Ramos (cell line): ENCODE measurements around the gene CREB3.

ENCODE experiments used
- in situ Hi-C: fragments of 300-500 bp; cut with MboI; formaldehyde crosslinking; loops from one replicate; pipeline ENCODE4 v1.14.3; 2022; ENCODE audit warnings: low sequenced_read_pairs; ENCODE audit not compliant: unreplicated experiment

CREB3 gene

GRCh38 chr9:35723426-35723825 is 9.0 kb upstream of the CREB3 start:
- in situ Hi-C loops = loop anchor here (10.0 kb wide), 1 partner anchor 119 kb away; the partner anchor contains the start of gene TESK1

- in situ Hi-C loops = loop anchor here (10.0 kb wide), 1 partner anchor 119 kb away; the partner anchor contains the start of gene TESK1
These were observed 8.6 kb upstream of the CREB3 start for GRCh38 chr9:35723908-35724307.

- in situ Hi-C loops = loop anchor here (10.0 to 25.0 kb wide), 2 partner anchors 121 to 638 kb away; partner anchors contain the start of genes FANCG, PIGO and TESK1
These were observed 7.1 kb upstream of the CREB3 start for GRCh38 chr9:35725362-35725761.

- in situ Hi-C loops = loop anchor here (10.0 to 25.0 kb wide), 2 partner anchors 122 to 640 kb away; partner anchors contain the start of genes FANCG, PIGO and TESK1
These were observed 5.5 kb upstream of the CREB3 start for GRCh38 chr9:35726931-35727330.

GRCh38 chr9:35727676-35728040 is 4.8 kb upstream of the CREB3 start:
- in situ Hi-C loops = loop anchor here (10.0 to 25.0 kb wide), 2 partner anchors 123 to 640 kb away; partner anchors contain the start of genes FANCG, PIGO and TESK1

GRCh38 chr9:35728041-35728971 is 4.2 kb upstream of the CREB3 start:
- in situ Hi-C loops = loop anchor here (10.0 to 25.0 kb wide), 2 partner anchors 124 to 641 kb away; partner anchors contain the start of genes FANCG, PIGO and TESK1

GRCh38 chr9:35729101-35729500 is 3.4 kb upstream of the CREB3 start:
- in situ Hi-C loops = loop anchor here (10.0 to 25.0 kb wide), 2 partner anchors 124 to 642 kb away; partner anchors contain the start of genes FANCG, PIGO and TESK1

- in situ Hi-C loops = loop anchor here (10.0 to 25.0 kb wide), 2 partner anchors 125 to 643 kb away; partner anchors contain the start of genes FANCG, PIGO and TESK1
These were observed 2.6 kb upstream of the CREB3 start for GRCh38 chr9:35729700-35730485.

GRCh38 chr9:35730486-35730854 is 2.0 kb upstream of the CREB3 start:
- in situ Hi-C loops = loop anchor here (25.0 kb wide), 1 partner anchor 643 kb away; the partner anchor contains the start of genes FANCG and PIGO

- in situ Hi-C loops = loop anchor here (25.0 kb wide), 1 partner anchor 644 kb away; the partner anchor contains the start of genes FANCG and PIGO
These were observed 866 bp upstream of the CREB3 start for GRCh38 chr9:35731415-35732184.

- in situ Hi-C loops = loop anchor here (25.0 kb wide), 1 partner anchor 646 kb away; the partner anchor contains the start of genes FANCG and PIGO
These were observed 505 bp downstream of the CREB3 start for GRCh38 chr9:35732800-35733541.

GRCh38 chr9:35734096-35734495 is 1.6 kb downstream of the CREB3 start:
- in situ Hi-C loops = loop anchor here (25.0 kb wide), 1 partner anchor 647 kb away; the partner anchor contains the start of genes FANCG and PIGO

- in situ Hi-C loops = loop anchor here (25.0 kb wide), 1 partner anchor 649 kb away; the partner anchor contains the start of genes FANCG and PIGO
These were observed 3.8 kb downstream of the CREB3 start for GRCh38 chr9:35736201-35736633.

- in situ Hi-C loops = loop anchor here (25.0 kb wide), 1 partner anchor 650 kb away; the partner anchor contains the start of genes FANCG and PIGO
These were observed 4.7 kb downstream of the CREB3 start for GRCh38 chr9:35737143-35737542.

GRCh38 chr9:35738186-35738585 is 5.7 kb downstream of the CREB3 start:
- in situ Hi-C loops = loop anchor here (25.0 kb wide), 1 partner anchor 651 kb away; the partner anchor contains the start of genes FANCG and PIGO

GRCh38 chr9:35738924-35739323 is 6.5 kb downstream of the CREB3 start:
- in situ Hi-C loops = loop anchor here (25.0 kb wide), 1 partner anchor 652 kb away; the partner anchor contains the start of genes FANCG and PIGO

- in situ Hi-C loops = loop anchor here (25.0 kb wide), 1 partner anchor 653 kb away; the partner anchor contains the start of genes FANCG and PIGO
These were observed 7.8 kb downstream of the CREB3 start for GRCh38 chr9:35740243-35740642.

- in situ Hi-C loops = loop anchor here (25.0 kb wide), 1 partner anchor 654 kb away; the partner anchor contains the start of genes FANCG and PIGO
These were observed 9.3 kb downstream of the CREB3 start for GRCh38 chr9:35741740-35742139.
